Vagina (tissue), 2 donors: ENCODE results near the gene FAM171A1. TPM values are rescaled to one million over a fixed set of nuclear protein-coding genes. Genes with fewer than 3 reads are reported as not detected.

Experiments
- DNase-seq, 2 donors: peaks; one replicate each; pipeline ENCODE4 v3.0.0-alpha.2; 2017; ENCODE audit errors: extremely low spot score in 2 of 2
- H3K27ac ChIP-seq: fragments of 200-600 bp; sonication (generic); one replicate; pipeline ENCODE4 v1.5.1; 2019
- H3K27me3 ChIP-seq: fragments of 200-600 bp; sonication (generic); one replicate; pipeline ENCODE4 v1.5.1; 2019
- H3K36me3 ChIP-seq, 2 donors: fragments of 200-600 bp; sonication (generic); one replicate each; pipeline ENCODE4 v1.5.1; 2017 to 2019
- H3K4me1 ChIP-seq: fragments of 200-600 bp; sonication (generic); one replicate; pipeline ENCODE4 v1.5.1; 2019
- H3K4me3 ChIP-seq, 2 donors: fragments of 200-600 bp; sonication (generic); 1 replicate in 1 of 2; 2 replicates in 1 of 2; pipeline ENCODE4 v1.5.1; 2016 to 2019
- H3K9me3 ChIP-seq: fragments of 200-600 bp; sonication (generic); one replicate; pipeline ENCODE4 v1.5.1; 2019
- CTCF ChIP-seq, 3 experiments: fragments of 450-650 bp in 2 of 3; fragments of 200-600 bp in 1 of 3; sonication (generic) in 1 of 3; IDR thresholded peaks; one replicate each; pipeline ENCODE4 v1.5.1; 2017 to 2019; ENCODE audit warnings: antibody characterized with exemption in 3 of 3, mild to moderate bottlenecking in 2 of 3, moderate library complexity in 2 of 3
- POLR2A ChIP-seq, 2 donors: fragments of 450-650 bp; IDR thresholded peaks; one replicate each; pipeline ENCODE4 v1.6.1; 2017; ENCODE audit warnings: antibody characterized with exemption in 2 of 2, mild to moderate bottlenecking in 2 of 2, moderate library complexity in 2 of 2
- POLR2AphosphoS5 ChIP-seq, 2 donors: sonication (generic); formaldehyde crosslinking; IDR thresholded peaks; one replicate each; pipeline ENCODE4 v1.9.0; 2017; ENCODE audit warnings: antibody characterized with exemption in 2 of 2, mild to moderate bottlenecking in 2 of 2, low read depth in 1 of 2; ENCODE audit not compliant: insufficient read depth in 1 of 2
- intact Hi-C: fragments of 100-400 bp; cut with DNase I; formaldehyde crosslinking; loops from one replicate; pipeline ENCODE4 v1.15.1; 2023
- total RNA-seq: library from RNA; depleted of rRNA; stranded (reverse); fragments of >200 nt; gene quantifications from one replicate; pipeline ENCODE4 v1.2.3, GENCODE V29; 2016

Gene FAM171A1
- total RNA-seq, 1 donor from 2014 or later: 8.6 TPM

- intact Hi-C loops: no loop called here
- H3K9me3 ChIP-seq: no peaks in the 10 kb centered on the region
- no peak for DNase-seq
- H3K36me3 ChIP-seq: no peaks in the 10 kb centered on the region
- no peak for TF ChIP-seq POLR2AphosphoS5 (IDR thresholded peaks at IDR 0.05; ENCODE audit: insufficient read depth in 1 of 2, low read depth in 1 of 2)
- TF ChIP-seq POLR2A (IDR thresholded peaks at IDR 0.05): no peak
- H3K27ac ChIP-seq: no peak overlapping the region
- no peaks in the 10 kb centered on the region for H3K27me3 ChIP-seq
- no peaks in the 10 kb centered on the region for H3K4me1 ChIP-seq
- H3K4me3 ChIP-seq: no peak overlapping the region
These were observed 39.6 kb downstream of the FAM171A1 start for GRCh38 chr10:15331461-15331860.

- Histone ChIP-seq H3K27ac (no peak overlapping the region), H3K4me3 (no peak overlapping the region), H3K27me3 (no peaks in the 10 kb centered on the region), H3K4me1 (no peaks in the 10 kb centered on the region), H3K36me3 (no peaks in the 10 kb centered on the region), H3K9me3 (no peaks in the 10 kb centered on the region)
- no peak for DNase-seq
- intact Hi-C loops: no loop called here
- no peak for TF ChIP-seq CTCF (IDR thresholded peaks at IDR 0.05)
- TF ChIP-seq POLR2AphosphoS5 (IDR thresholded peaks at IDR 0.05; ENCODE audit: insufficient read depth in 1 of 2, low read depth in 1 of 2): no peak
- no peak for TF ChIP-seq POLR2A (IDR thresholded peaks at IDR 0.05)
These were observed 41.7 kb downstream of the FAM171A1 start for GRCh38 chr10:15329437-15329836.

GRCh38 chr10:15325944-15326284 lies 45.2 kb downstream of the FAM171A1 start:
- Histone ChIP-seq H3K36me3 (no peaks in the 10 kb centered on the region), H3K4me3 (no peak overlapping the region), H3K4me1 (peaks cover 16% of the 10 kb centered on the region), H3K27me3 (no peaks in the 10 kb centered on the region), H3K27ac (no peak overlapping the region), H3K9me3 (no peaks in the 10 kb centered on the region)
- no peak for DNase-seq
- TF ChIP-seq POLR2AphosphoS5 (IDR thresholded peaks at IDR 0.05; ENCODE audit: insufficient read depth in 1 of 2, low read depth in 1 of 2) (no peak), CTCF (IDR thresholded peaks at IDR 0.05) (no peak), POLR2A (IDR thresholded peaks at IDR 0.05) (no peak)
- intact Hi-C loops: no loop called here

- Histone ChIP-seq H3K4me1 (peaks cover 22% of the 10 kb centered on the region), H3K27me3 (no peaks in the 10 kb centered on the region), H3K4me3 (no peak overlapping the region), H3K27ac (no peak overlapping the region), H3K36me3 (no peaks in the 10 kb centered on the region), H3K9me3 (no peaks in the 10 kb centered on the region)
- no peak for DNase-seq
- intact Hi-C loops: no loop called here
- no peak for TF ChIP-seq POLR2AphosphoS5 (IDR thresholded peaks at IDR 0.05; ENCODE audit: insufficient read depth in 1 of 2, low read depth in 1 of 2)
- TF ChIP-seq CTCF (IDR thresholded peaks at IDR 0.05): no peak
- no peak for TF ChIP-seq POLR2A (IDR thresholded peaks at IDR 0.05)
These were observed 45.7 kb downstream of the FAM171A1 start for GRCh38 chr10:15325243-15325943.

- Histone ChIP-seq H3K9me3 (no peaks in the 10 kb centered on the region), H3K4me1 (peaks cover 22% of the 10 kb centered on the region), H3K36me3 (no peaks in the 10 kb centered on the region), H3K27me3 (no peaks in the 10 kb centered on the region), H3K27ac (no peak overlapping the region), H3K4me3 (no peak overlapping the region)
- intact Hi-C loops: no loop called here
- DNase-seq: no peak
- TF ChIP-seq POLR2AphosphoS5 (IDR thresholded peaks at IDR 0.05; ENCODE audit: insufficient read depth in 1 of 2, low read depth in 1 of 2) (no peak), POLR2A (IDR thresholded peaks at IDR 0.05) (no peak), CTCF (IDR thresholded peaks at IDR 0.05) (no peak)
These were observed 46.5 kb downstream of the FAM171A1 start for GRCh38 chr10:15324611-15325010.
